PC-3 (cell line): ENCODE results near the gene CPEB2.

Experiments
- CTCF ChIP-seq: fragments of 300-600 bp; sonication (generic); conservative IDR thresholded peaks from 2 replicates; pipeline ENCODE4 v1.5.1; 2017; ENCODE audit warnings: antibody characterized with exemption, low read depth, mild to moderate bottlenecking, low read length
- EZH2 ChIP-seq: fragments of 300-600 bp; sonication (generic); IDR thresholded peaks from one replicate; pipeline ENCODE4 v1.6.1; 2017; ENCODE audit warnings: antibody characterized with exemption, mild to moderate bottlenecking, low read length; ENCODE audit not compliant: unreplicated experiment

- no peak for TF ChIP-seq CTCF
- no peak for TF ChIP-seq EZH2
Measured at GRCh38 chr4:15025693-15026092, 23.4 kb downstream of the CPEB2 start.
